PC-9 (cell line): Measurements from ENCODE around the gene DHCR7. TPM values are rescaled to one million over a fixed set of nuclear protein-coding genes. Genes with fewer than 3 reads are reported as not detected.

ENCODE experiments used
- BruUV-seq: library from RNA; stranded (reverse); fragments of 400-500 nt; replicated peaks from 2 replicates; lab custom pipeline; 2021; lab: Mats Ljungman, UMichigan
- CTCF ChIA-PET: fragments of 300-600 bp; sonication (Branson Sonifier 250); formaldehyde crosslinking; loops from one replicate; lab custom pipeline; 2022; ENCODE audit warnings: antibody characterized with exemption; lab: Charles Lee
- POLR2A ChIA-PET: fragments of 300-600 bp; sonication (Branson Sonifier 250); formaldehyde crosslinking; loops from one replicate; lab custom pipeline; 2022; ENCODE audit warnings: antibody characterized with exemption; ENCODE audit not compliant: unreplicated experiment; lab: Charles Lee
- DNase-seq, 2 experiments: peaks; one replicate each; pipeline versions ENCODE4 v3.0.0 to v3.0.0-alpha.2; 2015 to 2022; ENCODE audit warnings: mixed read lengths in 1 of 2
- H2AFZ ChIP-seq: fragments of 200-600 bp; sonication (generic); 2 replicates; pipeline ENCODE4 v1.8.1; 2017; ENCODE audit warnings: antibody characterized with exemption
- H3F3A ChIP-seq: fragments of 200-600 bp; sonication (generic); 2 replicates; pipeline ENCODE4 v1.8.1; 2017; ENCODE audit warnings: antibody characterized with exemption, mild to moderate bottlenecking, low read depth; ENCODE audit not compliant: insufficient read depth
- H3K27ac ChIP-seq: fragments of 200-600 bp; sonication (generic); 2 replicates; pipeline ENCODE4 v1.6.1; 2016; ENCODE audit warnings: mixed run types
- H3K27me3 ChIP-seq: fragments of 200-600 bp; sonication (generic); 2 replicates; pipeline ENCODE4 v1.6.1; 2016; ENCODE audit warnings: low read depth, mixed run types; ENCODE audit not compliant: insufficient read depth
- H3K36me3 ChIP-seq: fragments of 200-600 bp; sonication (generic); 2 replicates; pipeline ENCODE4 v1.6.1; 2016; ENCODE audit warnings: low read depth, mixed run types
- H3K4me1 ChIP-seq: fragments of 200-600 bp; sonication (generic); replicated peaks from 2 replicates; pipeline ENCODE4 v1.6.1; 2016; ENCODE audit warnings: mixed run types; ENCODE audit not compliant: insufficient read depth
- H3K4me2 ChIP-seq: fragments of 200-600 bp; sonication (generic); 2 replicates; pipeline ENCODE4 v1.6.1; 2017; ENCODE audit warnings: mixed run types
- H3K4me3 ChIP-seq: fragments of 200-600 bp; sonication (generic); 2 replicates; pipeline ENCODE4 v1.6.1; 2016; ENCODE audit warnings: mixed run types
- H3K79me2 ChIP-seq: fragments of 200-600 bp; sonication (generic); 2 replicates; pipeline ENCODE4 v1.6.1; 2017; ENCODE audit warnings: low read depth, mixed run types
- H3K9me2 ChIP-seq: fragments of 200-600 bp; sonication (generic); 2 replicates; pipeline ENCODE4 v1.8.1; 2017; ENCODE audit warnings: mild to moderate bottlenecking; ENCODE audit not compliant: insufficient read depth
- H3K9me3 ChIP-seq: fragments of 200-600 bp; sonication (generic); 2 replicates; pipeline ENCODE4 v1.8.1; 2016; ENCODE audit warnings: low read depth; ENCODE audit not compliant: insufficient read depth
- H4K20me1 ChIP-seq: fragments of 200-600 bp; sonication (generic); 2 replicates; pipeline ENCODE4 v1.8.1; 2017; ENCODE audit not compliant: insufficient read depth
- EZH2 ChIP-seq: fragments of 200-600 bp; sonication (generic); IDR thresholded peaks from 2 replicates; pipeline ENCODE4 v1.8.0; 2017; ENCODE audit warnings: antibody characterized with exemption, low read depth
- intact Hi-C: fragments of 100-400 bp; cut with micrococcal nuclease; formaldehyde crosslinking; loops from one replicate; pipeline ENCODE4 v1.10.0; 2022; ENCODE audit not compliant: unreplicated experiment
- total RNA-seq: library from RNA; stranded (reverse); gene quantifications from 2 replicates; pipeline ENCODE4 v1.2.3, GENCODE V29; 2021
- TF ChIP-seq, protein P1 (sequence below): fragments of 200-600 bp; sonication (generic); conservative IDR thresholded peaks from 2 replicates; pipeline ENCODE4 v1.6.1; 2017; ENCODE audit warnings: mixed run types, antibody characterized with exemption, mild to moderate bottlenecking, moderate library complexity

Gene DHCR7
- total RNA-seq, 1 experiment from 2014 or later = 311 TPM

DNA sequence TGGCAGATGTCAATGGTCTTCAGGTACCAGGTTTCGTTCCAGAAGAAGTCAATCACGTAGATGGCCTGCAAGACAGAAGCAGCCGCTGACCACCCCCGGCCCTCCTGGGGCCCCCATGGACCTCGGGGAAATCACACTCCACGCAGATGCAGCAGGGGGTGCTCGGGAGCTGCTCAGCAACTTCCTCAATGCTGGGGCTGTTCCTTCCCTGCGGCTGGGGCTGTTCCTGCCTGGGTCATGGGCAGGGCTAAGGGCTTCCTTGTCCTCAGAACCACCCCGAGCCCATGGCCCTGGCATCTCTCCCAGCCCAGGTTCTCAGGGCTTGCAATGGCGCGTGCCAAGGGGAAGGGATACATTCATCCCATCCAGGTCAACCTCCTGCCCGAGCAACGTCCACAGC is 10.3 kb downstream of the DHCR7 start:
- H3K4me1 ChIP-seq = peaks cover 18% of the 10 kb centered on the region
- no peak overlapping the region for H3K27ac ChIP-seq
- no peak overlapping the region for H3K4me2 ChIP-seq
- intact Hi-C loops = no loop called here
- H3K9me3 ChIP-seq = no peaks in the 10 kb centered on the region
- H3K36me3 ChIP-seq = peaks cover 26% of the 10 kb centered on the region
- no peaks in the 10 kb centered on the region for H3K9me2 ChIP-seq
- DNase-seq = no peak
- peaks cover 16% of the 10 kb centered on the region for H4K20me1 ChIP-seq
- H3K27me3 ChIP-seq = no peaks in the 10 kb centered on the region
- TF ChIP-seq EZH2 = no peak
- TF ChIP-seq, protein P1, sequence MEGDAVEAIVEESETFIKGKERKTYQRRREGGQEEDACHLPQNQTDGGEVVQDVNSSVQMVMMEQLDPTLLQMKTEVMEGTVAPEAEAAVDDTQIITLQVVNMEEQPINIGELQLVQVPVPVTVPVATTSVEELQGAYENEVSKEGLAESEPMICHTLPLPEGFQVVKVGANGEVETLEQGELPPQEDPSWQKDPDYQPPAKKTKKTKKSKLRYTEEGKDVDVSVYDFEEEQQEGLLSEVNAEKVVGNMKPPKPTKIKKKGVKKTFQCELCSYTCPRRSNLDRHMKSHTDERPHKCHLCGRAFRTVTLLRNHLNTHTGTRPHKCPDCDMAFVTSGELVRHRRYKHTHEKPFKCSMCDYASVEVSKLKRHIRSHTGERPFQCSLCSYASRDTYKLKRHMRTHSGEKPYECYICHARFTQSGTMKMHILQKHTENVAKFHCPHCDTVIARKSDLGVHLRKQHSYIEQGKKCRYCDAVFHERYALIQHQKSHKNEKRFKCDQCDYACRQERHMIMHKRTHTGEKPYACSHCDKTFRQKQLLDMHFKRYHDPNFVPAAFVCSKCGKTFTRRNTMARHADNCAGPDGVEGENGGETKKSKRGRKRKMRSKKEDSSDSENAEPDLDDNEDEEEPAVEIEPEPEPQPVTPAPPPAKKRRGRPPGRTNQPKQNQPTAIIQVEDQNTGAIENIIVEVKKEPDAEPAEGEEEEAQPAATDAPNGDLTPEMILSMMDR = no peak
- BruUV-seq = no TSS peak
- H3K79me2 ChIP-seq = no peaks in the 10 kb centered on the region
- ChIA-PET POLR2A (no interaction called here), CTCF (no interaction called here)
- no peak overlapping the region for H3K4me3 ChIP-seq
- H3F3A ChIP-seq = peaks cover 22% of the 10 kb centered on the region
- no peak overlapping the region for H2AFZ ChIP-seq

DNA sequence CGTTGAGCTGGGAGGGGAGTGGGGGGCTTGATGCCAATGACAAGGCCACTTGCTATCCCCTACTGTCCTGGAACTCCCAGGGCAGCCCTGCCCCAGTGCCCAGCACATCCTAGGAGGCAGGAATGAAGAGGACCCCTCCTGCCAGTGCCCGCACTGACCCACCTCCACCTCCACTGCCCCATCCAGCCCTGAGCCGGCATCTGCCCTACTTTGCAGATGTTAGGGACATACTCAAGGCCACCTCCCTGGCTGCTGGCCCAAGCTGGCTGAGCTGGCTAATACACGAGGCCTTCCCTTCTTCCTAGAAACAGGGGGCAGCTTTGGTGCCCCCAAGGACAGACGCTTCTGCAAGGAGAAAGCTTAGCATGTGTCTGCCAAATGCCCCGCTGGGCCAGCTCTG is 10.8 kb downstream of the DHCR7 start:
- Histone ChIP-seq H3K9me3 (no peaks in the 10 kb centered on the region), H3F3A (peaks cover 26% of the 10 kb centered on the region), H2AFZ (no peak overlapping the region), H3K27ac (no peak overlapping the region), H3K36me3 (peaks cover 26% of the 10 kb centered on the region), H3K79me2 (no peaks in the 10 kb centered on the region), H4K20me1 (peaks cover 16% of the 10 kb centered on the region), H3K4me1 (peaks cover 18% of the 10 kb centered on the region), H3K27me3 (no peaks in the 10 kb centered on the region), H3K9me2 (no peaks in the 10 kb centered on the region), H3K4me2 (no peak overlapping the region), H3K4me3 (no peak overlapping the region)
- ChIA-PET POLR2A (no interaction called here), CTCF (no interaction called here)
- no peak for TF ChIP-seq EZH2
- TF ChIP-seq, protein P1 = no peak
- BruUV-seq = no TSS peak
- DNase-seq = no peak
- intact Hi-C loops = no loop called here

DNA sequence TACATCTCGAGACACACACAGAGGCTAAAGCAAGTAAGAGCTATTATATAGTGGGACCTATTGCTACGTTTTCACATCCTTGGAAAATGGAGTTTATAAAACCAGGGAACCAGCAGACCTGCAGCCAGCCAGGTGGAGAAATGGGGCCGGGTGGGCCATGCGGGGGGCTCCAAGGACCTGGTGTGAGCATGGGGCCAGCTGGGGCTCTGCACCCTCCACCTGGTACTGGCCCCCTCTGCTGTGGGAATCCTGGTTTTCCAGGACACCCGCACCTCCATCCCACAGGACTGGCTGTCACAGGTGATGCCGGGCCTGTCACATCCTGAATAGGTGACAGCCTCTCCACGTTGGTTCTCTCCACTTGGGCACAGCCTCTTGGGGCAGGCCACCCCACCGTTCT is 11.3 kb downstream of the DHCR7 start:
- ChIA-PET POLR2A (no interaction called here), CTCF (no interaction called here)
- no peaks in the 10 kb centered on the region for H3K79me2 ChIP-seq
- H3K9me2 ChIP-seq = no peaks in the 10 kb centered on the region
- no peak overlapping the region for H3K4me2 ChIP-seq
- H3K9me3 ChIP-seq = no peaks in the 10 kb centered on the region
- H2AFZ ChIP-seq = no peak overlapping the region
- H3F3A ChIP-seq = peaks cover 26% of the 10 kb centered on the region
- no peak overlapping the region for H3K27ac ChIP-seq
- no peak overlapping the region for H3K4me3 ChIP-seq
- no peak for DNase-seq
- peaks cover 21% of the 10 kb centered on the region for H3K36me3 ChIP-seq
- intact Hi-C loops = no loop called here
- no peaks in the 10 kb centered on the region for H3K27me3 ChIP-seq
- no TSS peak for BruUV-seq
- H4K20me1 ChIP-seq = peaks cover 13% of the 10 kb centered on the region
- TF ChIP-seq, protein P1 = no peak
- TF ChIP-seq EZH2 = no peak
- H3K4me1 ChIP-seq = peaks cover 18% of the 10 kb centered on the region
